Thymus (tissue), 11 donors: ENCODE results near the gene PEX10. TPM values are rescaled to one million over a fixed set of nuclear protein-coding genes. Genes with fewer than 3 reads are reported as not detected.

Experiments
- DNase-seq, 9 donors: peaks; one replicate each; pipeline ENCODE4 v3.0.0-alpha.2; 2013; ENCODE audit warnings: low spot score in 9 of 9, low read depth in 6 of 9, missing footprints in 1 of 9
- H3K27ac ChIP-seq, 2 donors: one replicate each; pipeline ENCODE4 v1.5.1; 2013; ENCODE audit warnings: control low read depth in 1 of 2, low read depth in 1 of 2, low read length in 1 of 2, mild to moderate bottlenecking in 1 of 2, moderate library complexity in 1 of 2
- H3K27me3 ChIP-seq, 2 donors: one replicate each; pipeline ENCODE4 v1.5.1; 2013; ENCODE audit warnings: low read length in 1 of 2; ENCODE audit not compliant: control insufficient read depth in 2 of 2, insufficient read depth in 1 of 2
- H3K36me3 ChIP-seq, 2 donors: one replicate each; pipeline ENCODE4 v1.5.1; 2013; ENCODE audit warnings: low read length in 1 of 2, mild to moderate bottlenecking in 1 of 2, moderate library complexity in 1 of 2; ENCODE audit not compliant: control insufficient read depth in 2 of 2, insufficient read depth in 2 of 2
- H3K4me1 ChIP-seq, 2 donors: one replicate each; pipeline ENCODE4 v1.5.1; 2013; ENCODE audit warnings: low read length in 2 of 2; ENCODE audit not compliant: control insufficient read depth in 2 of 2, insufficient read depth in 2 of 2
- H3K4me3 ChIP-seq, 2 donors: one replicate each; pipeline ENCODE4 v1.5.1; 2013; ENCODE audit warnings: low read length in 2 of 2, control low read depth in 1 of 2, mild to moderate bottlenecking in 1 of 2
- H3K9me3 ChIP-seq, 2 donors: one replicate each; pipeline ENCODE4 v1.5.1; 2013; ENCODE audit warnings: low read length in 1 of 2, mild to moderate bottlenecking in 1 of 2; ENCODE audit not compliant: control insufficient read depth in 2 of 2, insufficient read depth in 1 of 2
- WGBS: extraction: QIAGEN DNeasy Blood & Tissue Kit; methylation state at CpG from one replicate; pipeline ENCODE4 v1.1.7; 2013; 5-methylcytosine and 5-hydroxymethylcytosine counted together
- polyA plus RNA-seq: library from polyadenylated mRNA; stranded (reverse); fragments of 200-250 nt; gene quantifications from one replicate; pipeline ENCODE4 v1.2.3, GENCODE V29; 2013
- total RNA-seq: library from RNA; stranded (reverse); fragments of 120-200 nt; gene quantifications from one replicate; pipeline ENCODE4 v1.2.4, GENCODE V29; 2013
- donor health status: healthy.

The PEX10 gene
- total and polyA plus RNA-seq, 2 donors, result 8.8 to 16.0 TPM

DNA sequence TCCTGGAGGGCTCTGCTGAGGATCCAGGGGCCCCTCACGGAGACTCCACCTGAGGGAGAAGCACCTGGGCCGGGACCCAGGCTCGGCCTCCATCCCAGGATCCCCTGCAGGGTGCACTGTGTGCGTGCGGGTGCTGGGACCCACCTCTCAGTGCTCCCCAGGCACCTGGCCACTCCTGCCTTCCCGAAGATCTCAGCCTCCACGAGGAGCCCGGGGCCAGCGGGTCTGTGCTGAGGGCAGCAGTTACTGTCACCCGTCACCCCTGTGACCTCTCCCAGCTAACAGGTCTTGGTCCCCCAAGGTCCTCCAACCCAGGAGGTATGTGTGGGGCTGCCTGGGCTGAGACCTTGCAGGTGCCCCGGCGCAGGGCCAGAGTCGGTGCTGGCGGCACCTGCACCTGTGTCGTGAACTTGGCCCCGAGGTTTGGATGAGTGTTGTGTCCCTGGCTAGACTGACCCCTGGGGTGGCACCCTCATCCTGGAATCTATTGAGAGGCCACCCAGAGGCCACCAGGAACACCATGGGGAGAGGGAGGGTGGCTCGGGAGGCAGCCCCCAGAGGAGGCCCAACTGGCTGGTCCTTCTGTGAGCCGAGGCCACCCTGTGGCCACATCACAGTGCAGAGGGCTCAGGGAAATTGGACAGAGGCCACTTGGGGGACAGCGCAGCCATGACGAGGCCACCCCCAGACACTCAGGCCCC is 38.7 kb downstream of the PEX10 start:
- WGBS, result 96% methylated on average over 20 of the region's 20 CpGs
- Histone ChIP-seq H3K27ac (no peak overlapping the region), H3K9me3 (no peaks in the 10 kb centered on the region)

DNA sequence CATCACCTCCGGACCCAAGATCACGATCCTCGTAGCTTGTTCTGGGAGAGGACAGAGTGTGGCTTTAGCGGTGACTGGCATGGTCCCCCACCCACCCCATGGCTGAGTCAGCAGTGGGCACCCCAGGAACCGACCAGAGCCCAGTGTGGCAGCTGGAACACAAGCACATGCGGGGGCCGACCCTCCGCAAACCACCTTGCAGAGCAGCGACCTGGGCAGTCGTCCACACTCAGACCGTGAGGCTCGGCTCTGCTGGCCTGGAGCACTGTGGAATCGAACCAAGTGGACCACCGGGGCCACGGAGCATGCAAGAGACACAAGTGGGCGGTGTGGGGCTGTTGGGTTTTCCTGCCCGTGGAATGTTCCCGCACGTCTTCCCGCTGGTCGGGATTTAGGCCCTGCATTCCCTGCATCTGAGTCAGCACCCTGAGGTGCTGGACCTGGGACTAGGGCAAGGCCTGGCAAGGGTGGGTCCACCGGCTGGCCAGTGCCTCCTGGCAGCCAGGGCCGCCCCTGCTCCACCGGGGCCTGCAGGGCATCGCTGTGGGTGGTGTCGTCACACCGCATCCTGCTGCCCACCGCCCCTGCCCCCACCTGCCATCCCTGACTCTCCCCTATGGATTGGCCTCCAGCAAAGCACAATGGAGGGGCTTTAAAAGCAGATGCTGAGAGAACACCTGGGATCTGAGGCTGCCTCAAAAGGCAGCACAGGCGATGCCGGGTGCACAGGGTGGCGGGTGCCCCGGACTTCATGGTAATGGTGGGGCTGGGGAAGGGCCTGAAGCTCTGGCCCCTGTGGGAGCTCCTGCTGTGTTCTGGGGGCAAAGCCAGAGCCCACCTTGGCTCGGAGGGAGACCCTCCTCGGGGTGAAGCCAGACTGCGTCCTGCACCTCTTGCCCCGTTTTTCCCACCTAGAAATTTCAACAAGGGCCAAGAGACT is 39.5 kb downstream of the PEX10 start:
- Histone ChIP-seq H3K9me3 (no peaks in the 10 kb centered on the region), H3K4me3 (no peak overlapping the region), H3K27ac (no peak overlapping the region), H3K27me3 (no peaks in the 10 kb centered on the region), H3K4me1 (no peaks in the 10 kb centered on the region), H3K36me3 (no peaks in the 10 kb centered on the region)
- WGBS, result 97% methylated on average over 36 of the region's 36 CpGs
- no peak for DNase-seq

More for the DNA sequence above, 38.7 kb downstream of the PEX10 start:
- Histone ChIP-seq H3K27me3 (no peaks in the 10 kb centered on the region), H3K4me1 (no peaks in the 10 kb centered on the region), H3K36me3 (no peaks in the 10 kb centered on the region), H3K4me3 (no peak overlapping the region)
- DNase-seq, result no peak

DNA sequence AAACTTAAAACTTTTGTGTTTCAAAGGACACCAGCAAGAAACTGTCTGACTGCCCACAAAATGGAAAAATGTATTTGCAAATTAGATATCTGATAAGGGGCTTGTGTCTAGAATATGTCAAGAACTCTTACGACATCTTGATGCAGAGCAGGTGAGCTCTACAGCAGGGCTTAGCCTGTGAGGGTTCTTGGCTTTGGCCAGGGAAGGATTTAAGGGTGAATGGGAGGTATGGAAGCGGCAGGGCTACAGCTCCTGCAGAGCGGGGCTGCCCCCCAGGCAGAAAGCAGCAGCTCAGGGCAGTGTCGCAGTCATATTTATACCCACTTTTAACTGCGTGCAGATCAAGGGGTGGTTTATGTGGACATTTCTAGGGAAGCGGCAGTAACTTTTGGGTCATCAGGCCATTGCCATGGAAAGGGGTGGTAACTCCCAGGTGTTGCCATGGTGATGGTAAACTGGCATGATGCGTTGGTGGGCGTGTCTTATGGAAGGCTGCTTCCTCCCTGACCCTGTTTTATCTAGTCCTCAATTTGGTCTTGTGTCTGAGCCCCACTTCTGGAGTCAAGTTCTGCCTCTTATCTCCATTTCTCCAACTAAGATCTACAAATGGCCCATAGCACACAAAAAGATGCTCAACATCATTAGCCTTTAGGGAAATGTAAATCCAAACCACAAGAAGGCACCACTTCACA is 44.2 kb downstream of the PEX10 start:
- H3K36me3 ChIP-seq, result no peaks in the 10 kb centered on the region
- no peak for DNase-seq
- H3K9me3 ChIP-seq, result no peaks in the 10 kb centered on the region
- H3K4me3 ChIP-seq, result no peak overlapping the region
- WGBS, result 97% methylated on average over 8 of the region's 8 CpGs
- H3K27ac ChIP-seq, result no peak overlapping the region
- H3K27me3 ChIP-seq, result no peaks in the 10 kb centered on the region
- H3K4me1 ChIP-seq, result no peaks in the 10 kb centered on the region

DNA sequence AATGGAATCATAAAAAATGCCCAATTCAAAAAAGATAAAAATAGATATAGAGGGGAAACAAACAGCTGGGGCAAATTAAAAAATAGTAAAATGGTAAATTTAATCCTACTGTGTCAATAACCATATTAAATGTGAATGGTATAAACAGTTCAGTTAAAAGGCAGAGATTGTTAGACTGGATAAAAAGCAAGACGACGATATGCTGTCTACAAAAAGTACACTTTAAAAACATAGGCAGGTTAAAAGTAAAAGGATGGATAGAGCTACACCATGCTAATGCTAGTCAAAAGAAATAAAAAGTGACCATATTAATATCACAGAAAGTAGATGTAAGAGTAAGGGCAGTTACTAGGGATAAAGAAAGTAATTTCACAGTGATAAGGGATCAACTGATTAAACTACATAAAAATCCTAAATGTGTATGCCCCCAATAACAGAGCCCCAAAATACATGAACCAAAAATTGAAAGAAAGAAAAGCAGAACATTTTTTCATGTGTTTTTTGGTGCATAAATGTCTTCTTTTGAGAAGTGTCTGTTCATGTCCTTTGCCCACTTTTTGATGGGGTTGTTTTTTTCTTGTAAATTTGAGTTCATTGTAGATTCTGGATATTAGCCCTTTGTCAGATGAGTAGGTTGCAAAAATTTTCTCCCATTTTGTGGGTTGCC is 48.4 kb downstream of the PEX10 start:
- Histone ChIP-seq H3K27ac (no peak overlapping the region), H3K4me1 (no peaks in the 10 kb centered on the region), H3K9me3 (no peaks in the 10 kb centered on the region), H3K27me3 (no peaks in the 10 kb centered on the region), H3K36me3 (no peaks in the 10 kb centered on the region), H3K4me3 (no peak overlapping the region)
- 98% methylated on average over 2 of the region's 2 CpGs for WGBS
- DNase-seq, result no peak

DNA sequence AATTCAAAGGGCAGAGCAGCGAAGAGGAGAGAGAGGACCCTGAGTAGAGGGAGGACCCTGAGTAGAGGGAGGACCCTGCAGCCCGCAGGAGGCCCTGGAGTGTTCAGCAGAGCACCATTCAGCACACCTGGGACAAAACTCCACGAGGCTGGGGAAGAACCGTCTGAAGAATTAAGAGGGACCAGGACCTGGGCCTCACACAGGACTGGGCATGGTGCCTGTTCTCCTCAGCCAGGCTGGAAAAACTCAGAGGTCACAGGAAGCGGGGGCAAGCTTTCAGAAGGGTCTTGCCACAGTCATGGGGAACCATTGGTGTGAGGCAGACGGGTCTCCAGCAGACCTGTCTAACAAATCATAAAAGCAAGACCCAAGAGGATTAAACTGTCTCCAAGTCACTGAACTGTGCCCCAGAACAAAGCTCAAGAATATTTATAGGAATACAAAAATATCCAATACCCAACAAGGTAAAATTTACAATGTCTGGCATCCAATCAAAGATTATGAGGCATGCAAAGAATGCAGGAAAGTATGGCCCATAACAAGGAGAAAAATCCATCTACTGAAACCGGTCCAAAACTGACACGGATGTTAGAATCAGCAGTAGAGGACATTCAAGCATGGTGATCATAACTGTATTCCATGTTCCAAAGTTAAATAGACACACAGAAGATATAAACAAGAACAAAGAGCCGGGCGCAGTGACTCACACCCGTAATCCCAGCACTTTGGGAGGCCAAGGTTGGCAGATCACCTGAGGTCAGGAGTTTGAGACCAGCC is 51.6 kb downstream of the PEX10 start:
- Histone ChIP-seq H3K4me3 (no peak overlapping the region), H3K9me3 (no peaks in the 10 kb centered on the region), H3K4me1 (no peaks in the 10 kb centered on the region), H3K27ac (no peak overlapping the region), H3K27me3 (no peaks in the 10 kb centered on the region), H3K36me3 (no peaks in the 10 kb centered on the region)
- no peak for DNase-seq
- WGBS, result 89% methylated on average over 11 of the region's 11 CpGs

DNA sequence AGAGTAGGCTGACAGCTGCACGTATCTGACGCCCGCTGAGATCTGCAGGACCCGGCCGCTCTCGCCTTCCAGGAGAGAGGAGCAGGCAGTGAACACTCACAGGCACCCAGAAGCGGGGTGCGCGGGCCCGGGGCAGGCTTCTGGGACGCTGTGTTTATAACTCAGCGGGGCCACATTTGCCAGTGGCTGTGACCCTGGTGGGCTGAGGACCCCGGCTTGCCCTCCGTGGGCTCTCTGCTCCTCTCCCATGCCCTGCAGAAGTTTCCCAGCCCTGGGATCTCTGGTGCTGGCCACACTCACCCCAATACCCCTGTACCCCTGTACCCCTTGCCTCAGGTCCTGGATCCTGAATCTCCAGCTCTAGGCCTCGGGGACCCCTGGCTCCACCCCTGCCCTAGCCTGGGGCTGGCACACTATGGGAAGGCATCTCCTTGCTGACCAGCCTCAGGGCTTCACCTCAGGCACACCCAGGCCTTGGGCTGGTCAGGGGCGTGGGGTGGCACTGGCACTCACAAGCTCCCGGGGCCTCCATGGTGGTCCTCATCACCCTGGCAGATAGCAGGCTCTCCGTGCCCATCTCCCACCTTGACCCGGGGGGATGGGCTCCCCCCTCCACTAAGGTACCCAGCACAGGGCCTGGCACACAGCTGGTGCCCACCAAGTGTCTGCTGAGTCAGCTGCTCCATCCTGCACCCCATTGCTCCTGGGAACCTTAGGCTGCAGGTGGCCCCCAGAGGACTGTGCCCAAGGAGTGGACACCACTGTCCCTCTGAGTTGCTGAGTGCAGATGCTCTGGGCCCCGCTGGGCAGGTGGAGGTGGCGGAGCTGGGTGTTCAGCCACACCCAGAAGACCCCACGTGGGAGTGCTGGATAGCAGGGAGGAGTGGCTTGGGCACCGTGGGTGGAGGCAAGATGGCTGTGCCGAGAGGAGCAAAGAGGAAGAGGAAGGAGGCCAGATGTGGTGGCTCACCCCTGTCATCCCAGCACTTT is 53.4 kb downstream of the PEX10 start:
- Histone ChIP-seq H3K27me3 (no peaks in the 10 kb centered on the region), H3K9me3 (no peaks in the 10 kb centered on the region), H3K36me3 (no peaks in the 10 kb centered on the region), H3K4me3 (no peak overlapping the region), H3K4me1 (peaks cover 0 to 3% of the 10 kb centered on the region in 2 donors), H3K27ac (no peak overlapping the region)
- DNase-seq, result no peak
- 90% methylated on average over 24 of the region's 24 CpGs for WGBS

DNA sequence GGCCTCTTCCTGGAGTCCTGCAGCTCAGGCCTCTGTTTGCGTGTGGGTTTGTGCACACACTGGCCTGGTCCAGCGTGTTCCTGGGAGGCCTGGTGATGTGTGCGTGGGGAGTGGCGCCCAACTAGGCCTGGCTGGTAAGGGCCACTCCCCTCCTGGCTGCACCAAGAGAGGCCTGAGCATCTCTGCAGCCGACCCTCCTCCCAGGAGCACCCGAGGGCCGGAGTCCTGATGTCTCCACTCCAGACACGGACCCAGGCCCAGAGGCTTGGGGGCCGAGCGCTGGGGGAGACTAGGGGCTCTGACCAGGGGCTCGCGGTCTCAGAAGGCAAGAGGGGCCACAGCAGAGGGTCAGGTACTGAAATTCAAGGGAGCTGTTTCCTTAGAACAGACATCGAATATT is 54.3 kb downstream of the PEX10 start:
- H3K36me3 ChIP-seq, result no peaks in the 10 kb centered on the region
- H3K4me3 ChIP-seq, result no peak overlapping the region
- H3K9me3 ChIP-seq, result no peaks in the 10 kb centered on the region
- DNase-seq, result no peak
- H3K4me1 ChIP-seq, result peaks cover 0 to 3% of the 10 kb centered on the region in 2 donors
- no peak overlapping the region for H3K27ac ChIP-seq
- WGBS, result 96% methylated on average over 13 of the region's 13 CpGs
- H3K27me3 ChIP-seq, result no peaks in the 10 kb centered on the region
